K562 (cell line): ENCODE data around the gene FAM98C. TPM values are rescaled to one million over a fixed set of nuclear protein-coding genes. Genes with fewer than 3 reads are reported as not detected.

Experiments
- ADNP ChIP-seq: fragments of 200-800 bp; sonication (Bioruptor generic); IDR thresholded peaks from 2 replicates; pipeline ENCODE4 v1.6.1; 2016; ENCODE audit warnings: missing genetic modification characterization, missing compliant biosample characterization
- BDP1 ChIP-seq: IDR thresholded peaks from 3 replicates; pipeline ENCODE4 v1.6.1; 2011; ENCODE audit not compliant: insufficient read length, insufficient read depth
- CBX2 ChIP-seq: fragments of 200-600 bp; sonication (generic); IDR thresholded peaks from one replicate; pipeline ENCODE4 v1.6.1; 2012; ENCODE audit warnings: mild to moderate bottlenecking, low read length, inconsistent platforms; ENCODE audit not compliant: insufficient read depth, poor library complexity, severe bottlenecking
- CHD1 ChIP-seq: fragments of 200-600 bp; sonication (generic); IDR thresholded peaks from one replicate; pipeline ENCODE4 v1.6.1; 2012; ENCODE audit warnings: mild to moderate bottlenecking, moderate library complexity, low read length, inconsistent platforms
- ERF ChIP-seq: fragments of 450-650 bp; formaldehyde crosslinking; IDR thresholded peaks from 2 replicates; pipeline ENCODE4 v1.4.0; 2020; ENCODE audit warnings: mild to moderate bottlenecking, mixed read lengths
- ETV1 ChIP-seq: fragments of 450-650 bp; conservative IDR thresholded peaks from 2 replicates; pipeline ENCODE4 v1.6.1; 2016; ENCODE audit warnings: missing genetic modification characterization, control low read depth, low read depth, missing compliant biosample characterization
- EZH2 ChIP-seq: IDR thresholded peaks from 2 replicates; pipeline ENCODE4 v1.6.1; 2012; ENCODE audit warnings: low read depth, mild to moderate bottlenecking, inconsistent platforms, low read length, borderline replicate concordance
- FOXA1 ChIP-seq: fragments of 450-650 bp; IDR thresholded peaks from 2 replicates; pipeline ENCODE4 v1.6.1; 2016; ENCODE audit warnings: mild to moderate bottlenecking, borderline replicate concordance
- FOXP1 ChIP-seq: sonication (generic); formaldehyde crosslinking; IDR thresholded peaks from 2 replicates; pipeline ENCODE4 v1.8.0; 2022; ENCODE audit warnings: mild to moderate bottlenecking, missing genetic modification reagents
- MLX ChIP-seq, 2 experiments: fragments of 450-650 bp in 1 of 2; sonication (generic) in 1 of 2; formaldehyde crosslinking; conservative IDR thresholded peaks; 2 replicates each; pipeline versions ENCODE4 v1.4.0 to v1.8.1; 2020 to 2022; ENCODE audit warnings: mild to moderate bottlenecking in 1 of 2, missing genetic modification reagents in 1 of 2
- MTA3 ChIP-seq: fragments of 450-650 bp; formaldehyde crosslinking; IDR thresholded peaks from 2 replicates; pipeline ENCODE4 v1.6.1; 2017; ENCODE audit warnings: mild to moderate bottlenecking, borderline replicate concordance
- PML ChIP-seq: IDR thresholded peaks from 2 replicates; pipeline ENCODE4 v1.6.1; 2012; ENCODE audit warnings: low read length, inconsistent platforms
- RFX5 ChIP-seq: IDR thresholded peaks from 2 replicates; pipeline ENCODE4 v1.6.1; 2011; ENCODE audit warnings: low read depth, mild to moderate bottlenecking, improper control_type of control experiment, low read length
- RNF2 ChIP-seq: sonication (generic); IDR thresholded peaks from 2 replicates; pipeline ENCODE4 v1.6.1; 2016
- TEAD4 ChIP-seq, 2 experiments: sonication (generic) in 1 of 2; formaldehyde crosslinking in 1 of 2; IDR thresholded peaks; 2 replicates each; pipeline versions ENCODE4 v1.6.1 to v1.8.0; 2012 to 2022; ENCODE audit warnings: borderline replicate concordance in 1 of 2, inconsistent platforms in 1 of 2, low read length in 1 of 2, mild to moderate bottlenecking in 1 of 2, missing genetic modification reagents in 1 of 2
- YY1 ChIP-seq, 3 experiments: IDR thresholded peaks; 2 replicates each; pipeline ENCODE4 v1.6.1; 2011; ENCODE audit warnings: low read length in 2 of 3, mild to moderate bottlenecking in 2 of 3, moderate library complexity in 2 of 3, borderline replicate concordance in 1 of 3, control low read depth in 1 of 3, low read depth in 1 of 3; ENCODE audit not compliant: insufficient read depth in 3 of 3, insufficient replicate concordance in 2 of 3, control insufficient read depth in 1 of 3, insufficient read length in 1 of 3; ENCODE audit errors: extremely low read depth in 1 of 3
- ZFP1 ChIP-seq: fragments of 450-650 bp; formaldehyde crosslinking; IDR thresholded peaks from 2 replicates; pipeline ENCODE4 v1.4.0; 2020; ENCODE audit warnings: mild to moderate bottlenecking, mixed read lengths
- ZNF124 ChIP-seq: sonication (generic); formaldehyde crosslinking; IDR thresholded peaks from 2 replicates; pipeline ENCODE4 v1.8.1; 2022; ENCODE audit warnings: missing genetic modification reagents
- ZNF212 ChIP-seq: fragments of 450-650 bp; formaldehyde crosslinking; IDR thresholded peaks from 2 replicates; pipeline ENCODE4 v1.4.0; 2020; ENCODE audit warnings: mild to moderate bottlenecking
- ZNF518B ChIP-seq: fragments of 250-450 bp; sonication (Bioruptor Pico); IDR thresholded peaks from 2 replicates; pipeline ENCODE4 v1.5.0; 2021; ENCODE audit warnings: mild to moderate bottlenecking, moderate library complexity
- polyA plus RNA-seq, 8 experiments: library from polyadenylated mRNA; depleted of rRNA in 4 of 8; stranded (reverse) in 5 of 8; unstranded in 3 of 8; fragments of >200 nt; fragmentation: Nextera tagmentation in 2 of 8; fragmentation: Illumina TruSeq in 1 of 8; extraction: Ambion mirVana in 2 of 8; extraction: Trizol in 1 of 8; gene quantifications; 2 replicates each; pipeline versions ENCODE4 v1.2.1 to v1.2.3, GENCODE V29; 2011 to 2014; ENCODE audit warnings: inconsistent platforms in 1 of 8, missing spikeins in 1 of 8
- total RNA-seq, 7 experiments: library from RNA; depleted of rRNA in 6 of 7; stranded (reverse); fragments of >200 nt in 6 of 7; fragmentation: Illumina TruSeq in 2 of 7; extraction: Trizol in 2 of 7; gene quantifications; 2 replicates each; pipeline versions ENCODE4 v1.2.1 to v1.2.3, GENCODE V29; 2011 to 2021; ENCODE audit warnings: low replicate concordance in 1 of 7
- TF ChIP-seq, protein P1 (sequence below), 3 experiments: IDR thresholded peaks in 2 of 3; conservative IDR thresholded peaks in 1 of 3; 2 replicates each; pipeline ENCODE4 v1.5.1; 2011 to 2012; ENCODE audit warnings: low read length in 3 of 3, mild to moderate bottlenecking in 3 of 3, control low read depth in 2 of 3, improper control_type of control experiment in 1 of 3, inconsistent platforms in 1 of 3, low read depth in 1 of 3, mixed read lengths in 1 of 3, moderate library complexity in 1 of 3; ENCODE audit not compliant: insufficient read depth in 2 of 3

Gene FAM98C
- total and polyA plus RNA-seq, 9 of the 15 experiments (the other 6 are each of a cell fraction or from before 2014, with no cell fraction given) = 1.7 to 43.8 (median 13.7) TPM

- no peak for TF ChIP-seq CHD1
- peak in 1 of 3 experiments; percentile 33 for TF ChIP-seq YY1 (IDR thresholded peaks at IDR 0.05; ENCODE audit: borderline replicate concordance in 1 of 3, control insufficient read depth in 1 of 3, extremely low read depth in 1 of 3, insufficient read depth in 3 of 3, insufficient read length in 1 of 3, insufficient replicate concordance in 2 of 3, low read depth in 1 of 3, low read length in 2 of 3)
- no peak for TF ChIP-seq ADNP
- no peak for TF ChIP-seq RFX5
- TF ChIP-seq FOXA1 = no peak
- TF ChIP-seq ETV1 (tag) = peak; percentile 77
- TF ChIP-seq BDP1 = no peak
- TF ChIP-seq EZH2 = no peak
- TF ChIP-seq RNF2 = no peak
- TF ChIP-seq FOXP1 (CRISPR knock-in tag) = no peak
- no peak for TF ChIP-seq ZFP1 (CRISPR knock-in tag)
- TF ChIP-seq ZNF518B (CRISPR knock-in tag) = no peak
- no peak for TF ChIP-seq ZNF212
- no peak for TF ChIP-seq PML
- TF ChIP-seq MTA3 = peak; percentile 75; the same call in 1 of the 2 replicates
- TF ChIP-seq ZNF124 (CRISPR knock-in tag) = no peak
- 0 out of 2 replicates have a peak, but pooled peaks have one; percentile 6 for TF ChIP-seq TEAD4 (IDR thresholded peaks at IDR 0.05; ENCODE audit: low read length)
- no peak for TF ChIP-seq TEAD4 (CRISPR knock-in tag; IDR thresholded peaks at IDR 0.05; ENCODE audit: borderline replicate concordance)
- TF ChIP-seq ERF (CRISPR knock-in tag) = no peak
- TF ChIP-seq CBX2 = no peak
- TF ChIP-seq, protein P1, sequence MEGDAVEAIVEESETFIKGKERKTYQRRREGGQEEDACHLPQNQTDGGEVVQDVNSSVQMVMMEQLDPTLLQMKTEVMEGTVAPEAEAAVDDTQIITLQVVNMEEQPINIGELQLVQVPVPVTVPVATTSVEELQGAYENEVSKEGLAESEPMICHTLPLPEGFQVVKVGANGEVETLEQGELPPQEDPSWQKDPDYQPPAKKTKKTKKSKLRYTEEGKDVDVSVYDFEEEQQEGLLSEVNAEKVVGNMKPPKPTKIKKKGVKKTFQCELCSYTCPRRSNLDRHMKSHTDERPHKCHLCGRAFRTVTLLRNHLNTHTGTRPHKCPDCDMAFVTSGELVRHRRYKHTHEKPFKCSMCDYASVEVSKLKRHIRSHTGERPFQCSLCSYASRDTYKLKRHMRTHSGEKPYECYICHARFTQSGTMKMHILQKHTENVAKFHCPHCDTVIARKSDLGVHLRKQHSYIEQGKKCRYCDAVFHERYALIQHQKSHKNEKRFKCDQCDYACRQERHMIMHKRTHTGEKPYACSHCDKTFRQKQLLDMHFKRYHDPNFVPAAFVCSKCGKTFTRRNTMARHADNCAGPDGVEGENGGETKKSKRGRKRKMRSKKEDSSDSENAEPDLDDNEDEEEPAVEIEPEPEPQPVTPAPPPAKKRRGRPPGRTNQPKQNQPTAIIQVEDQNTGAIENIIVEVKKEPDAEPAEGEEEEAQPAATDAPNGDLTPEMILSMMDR (IDR thresholded peaks at IDR 0.05 in 2 of 3, conservative IDR thresholded peaks at IDR 0.05 in 1 of 3; ENCODE audit: insufficient read depth in 2 of 3, low read depth in 1 of 3, low read length in 3 of 3) = peak in 1 of 3 experiments; percentile 16; a peak in 2 of 6 replicates
- no peak for TF ChIP-seq MLX (CRISPR knock-in tag; conservative IDR thresholded peaks at IDR 0.05)
These were observed 14.9 kb downstream of the FAM98C start (continued) for GRCh38 chr19:38417544-38418506.
